Measurements from ENCODE around the gene TMED6.

The TMED6 gene

GRCh38 chr16:69344171-69344570, 7.4 kb downstream of the TMED6 start:
- DNase-seq (ENCODE audit: low read depth), result no peak
- H3K4me3 ChIP-seq (ENCODE audit: low read depth, low read length), result no peak overlapping the region
- TF ChIP-seq CTCF (IDR thresholded peaks at IDR 0.05; ENCODE audit: insufficient read depth, low read depth, low read length, missing control alignments), result no peak

- TF ChIP-seq CTCF (IDR thresholded peaks at IDR 0.05; ENCODE audit: insufficient read depth, low read depth, low read length, missing control alignments), result no peak
- H3K4me3 ChIP-seq (ENCODE audit: low read depth, low read length), result peak overlapping the region; percentile 84
- no peak for DNase-seq (ENCODE audit: low read depth)
Observed at GRCh38 chr16:69340095-69340644, 11.4 kb downstream of the TMED6 start.

DNA sequence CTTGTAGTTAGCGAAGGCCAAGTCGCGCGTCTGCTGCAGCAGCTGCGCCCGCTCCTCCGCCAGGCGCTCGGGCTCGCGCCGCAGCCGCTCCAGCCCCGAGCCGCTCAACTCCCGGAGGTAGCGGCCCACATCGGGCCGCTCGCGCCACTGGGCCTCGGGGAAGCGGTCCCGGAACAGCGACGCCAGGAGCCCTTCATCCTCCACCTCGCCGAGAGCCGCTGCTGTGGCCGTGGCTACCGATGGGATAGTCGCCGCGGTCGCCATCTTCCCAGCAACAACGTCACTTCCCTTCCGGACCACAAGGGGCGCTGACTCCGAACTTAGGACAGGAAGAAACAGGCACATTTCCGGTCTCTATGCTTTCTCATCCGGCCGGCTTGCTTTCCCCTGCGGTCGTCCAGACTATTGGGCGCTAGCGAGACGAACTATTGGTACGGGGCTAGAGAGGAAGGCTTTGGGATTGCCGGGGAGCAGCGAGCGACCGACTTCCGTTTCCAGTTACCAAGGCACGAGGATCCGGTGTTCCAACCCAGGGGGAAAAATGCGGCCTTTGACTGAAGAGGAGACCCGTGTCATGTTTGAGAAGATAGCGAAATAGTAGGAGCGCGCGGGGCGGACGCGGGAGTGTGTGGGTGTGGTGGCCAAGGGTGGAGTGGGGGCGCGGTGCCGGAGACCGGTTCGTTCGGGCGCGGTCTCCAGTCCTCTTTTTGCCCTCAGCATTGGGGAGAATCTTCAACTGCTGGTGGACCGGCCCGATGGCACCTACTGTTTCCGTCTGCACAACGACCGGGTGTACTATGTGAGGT, 12.1 kb downstream of the TMED6 start, which contains the start of the genes COG8 and NIP7:
Gene COG8 (minus strand): TSS at position 276 of the 806 bp plus-strand sequence. CDS start 12 bp downstream, at position 264.
Gene NIP7 (plus strand): TSS at position 484 of the 806 bp plus-strand sequence. CDS start 58 bp downstream, at position 542.
- TF ChIP-seq CTCF (IDR thresholded peaks at IDR 0.05; ENCODE audit: insufficient read depth, low read depth, low read length, missing control alignments), result peak; percentile 80
- H3K4me3 ChIP-seq (ENCODE audit: low read depth, low read length), result peak within 1 kb of the TSS; percentile 84
- DNase-seq (ENCODE audit: low read depth), result peak; percentile 99

DNA sequence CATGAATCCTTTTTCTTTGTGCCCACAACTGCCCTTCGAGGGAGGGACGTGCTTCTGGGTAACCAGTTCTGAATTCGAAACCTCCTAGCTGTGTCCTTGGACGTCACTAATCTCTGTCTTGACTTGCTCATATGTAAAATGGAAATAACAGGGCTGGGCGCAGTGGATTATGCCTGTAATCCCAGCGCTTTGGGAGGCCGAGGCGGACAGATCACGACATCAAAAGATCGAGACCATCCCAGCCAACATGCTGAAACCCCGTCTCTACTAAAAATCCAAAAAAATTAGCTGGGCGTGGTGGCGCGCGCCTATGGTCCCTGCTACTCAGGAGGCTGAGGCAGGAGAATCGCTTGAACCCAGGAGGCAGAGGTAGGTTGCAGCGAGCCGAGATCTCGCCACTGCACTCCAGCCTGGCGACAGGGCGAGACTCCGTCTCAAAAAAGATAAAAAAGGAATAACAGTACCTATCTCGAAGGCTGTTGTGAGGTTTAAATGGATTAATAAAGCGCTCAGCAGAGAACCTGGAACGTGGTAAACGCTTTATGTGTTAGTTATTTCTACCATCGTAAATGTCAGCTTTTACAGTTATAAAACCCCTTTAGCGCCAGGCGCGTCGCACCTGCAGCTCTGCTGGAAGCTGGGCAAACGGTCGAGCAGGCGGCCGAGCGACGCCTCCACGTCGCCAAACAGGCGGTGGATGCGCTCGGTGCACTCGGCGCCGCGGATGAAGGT, 12.9 kb downstream of the TMED6 start:
- H3K4me3 ChIP-seq (ENCODE audit: low read depth, low read length), result peak overlapping the region; percentile 84
- TF ChIP-seq CTCF (IDR thresholded peaks at IDR 0.05; ENCODE audit: insufficient read depth, low read depth, low read length, missing control alignments), result no peak
- no peak for DNase-seq (ENCODE audit: low read depth)

GRCh38 chr16:69334696-69335095, 16.9 kb downstream of the TMED6 start:
- DNase-seq (ENCODE audit: low read depth), result no peak
- H3K4me3 ChIP-seq (ENCODE audit: low read depth, low read length), result no peak overlapping the region
- TF ChIP-seq CTCF (IDR thresholded peaks at IDR 0.05; ENCODE audit: insufficient read depth, low read depth, low read length, missing control alignments), result no peak

GRCh38 chr16:69330286-69331109, 21.1 kb downstream of the TMED6 start, which contains the start of gene PDF:
Gene PDF, minus strand, starts transcription at chr16:69330588. Its CDS starts 18 bp downstream, at chr16:69330570.
- TF ChIP-seq CTCF (IDR thresholded peaks at IDR 0.05; ENCODE audit: insufficient read depth, low read depth, low read length, missing control alignments), result no peak
- DNase-seq (ENCODE audit: low read depth), result peak; percentile 93
- peak within 1 kb of the TSS; percentile 78 for H3K4me3 ChIP-seq (ENCODE audit: low read depth, low read length)

All from GM12865 (cell line).